Endothelial cell of umbilical vein (primary cell): ENCODE data around the gene TMEM145. TPM values are rescaled to one million over a fixed set of nuclear protein-coding genes. Genes with fewer than 3 reads are reported as not detected.

ENCODE experiments used
- BruUV-seq: library from RNA; stranded (reverse); fragments of 400-500 nt; replicated peaks from 2 replicates; lab custom pipeline; 2021; lab: Mats Ljungman, UMichigan
- CTCF ChIA-PET: fragments of 300-600, 350-600 bp; sonication (Branson Sonifier 250); formaldehyde crosslinking; loops from one replicate; lab custom pipeline; 2021; ENCODE audit warnings: antibody characterized with exemption, inconsistent platforms; lab: Charles Lee
- POLR2A ChIA-PET: fragments of 300-600, 350-600 bp; sonication (Branson Sonifier 250); formaldehyde crosslinking; loops from one replicate; lab custom pipeline; 2021; ENCODE audit warnings: antibody characterized with exemption, inconsistent platforms; lab: Charles Lee
- DNase-seq: peaks from one replicate; pipeline ENCODE4 v3.0.0-alpha.2; 2011; ENCODE audit warnings: low read depth, low spot score
- FAIRE-seq: peaks from 2 replicates; lab custom pipeline; 2011; peaks lifted over from hg19 to GRCh38; lab: Jason Lieb, UNC
- H2AFZ ChIP-seq: 2 replicates; pipeline ENCODE4 v1.6.0; 2012; ENCODE audit warnings: low read depth, low read length, control low read depth, inconsistent platforms
- H3K27ac ChIP-seq: 2 replicates; pipeline ENCODE4 v1.5.1; 2011; ENCODE audit warnings: low read depth, mild to moderate bottlenecking, control low read depth, low read length, moderate library complexity; ENCODE audit not compliant: insufficient read depth
- H3K27me3 ChIP-seq, 2 experiments: 2 replicates each; pipeline versions ENCODE4 v1.6.0 to v1.6.1; 2011; ENCODE audit warnings: low read length in 2 of 2, mixed read lengths in 1 of 2; ENCODE audit not compliant: control insufficient read depth in 2 of 2, insufficient read depth in 2 of 2
- H3K36me3 ChIP-seq, 2 experiments: 2 replicates in 1 of 2; 3 replicates in 1 of 2; pipeline ENCODE4 v1.5.1; 2011; ENCODE audit warnings: low read length in 2 of 2, mild to moderate bottlenecking in 1 of 2, moderate library complexity in 1 of 2; ENCODE audit not compliant: control insufficient read depth in 2 of 2, insufficient read depth in 2 of 2; ENCODE audit errors: extremely low read depth in 1 of 2
- H3K4me1 ChIP-seq: 3 replicates; pipeline ENCODE4 v1.5.1; 2011; ENCODE audit warnings: mild to moderate bottlenecking, low read length; ENCODE audit not compliant: control insufficient read depth, insufficient read depth; ENCODE audit errors: extremely low read depth
- H3K4me2 ChIP-seq: 2 replicates; pipeline ENCODE4 v1.6.1; 2011; ENCODE audit warnings: low read length, control low read depth, mixed read lengths; ENCODE audit not compliant: insufficient read depth
- H3K4me3 ChIP-seq, 3 experiments: fragments of 200-600 bp in 1 of 3; sonication (generic), shearing (Covaris generic) in 1 of 3; replicated peaks in 1 of 3; 2 replicates each; pipeline ENCODE4 v1.5.1; 2011 to 2016; ENCODE audit warnings: control low read depth in 3 of 3, low read length in 3 of 3, mild to moderate bottlenecking in 2 of 3, inconsistent platforms in 1 of 3, low read depth in 1 of 3, moderate library complexity in 1 of 3; ENCODE audit not compliant: insufficient read depth in 1 of 3
- H3K79me2 ChIP-seq: 2 replicates; pipeline ENCODE4 v1.6.0; 2012; ENCODE audit warnings: low read length, inconsistent platforms; ENCODE audit not compliant: control insufficient read depth, insufficient read depth
- H3K9ac ChIP-seq: replicated peaks from 2 replicates; pipeline ENCODE3; 2011; ENCODE audit warnings: low read length, control low read depth; ENCODE audit not compliant: insufficient read depth; ENCODE audit errors: extremely low read depth
- H3K9me1 ChIP-seq: replicated peaks from 3 replicates; pipeline ENCODE4 v1.6.0; 2011; ENCODE audit warnings: mild to moderate bottlenecking, low read length; ENCODE audit not compliant: control insufficient read depth, insufficient read depth; ENCODE audit errors: extremely low read depth
- H3K9me3 ChIP-seq: replicated peaks from 2 replicates; pipeline ENCODE4 v1.5.1; 2012; ENCODE audit warnings: low read length, inconsistent platforms; ENCODE audit not compliant: control insufficient read depth, insufficient read depth
- H4K20me1 ChIP-seq: replicated peaks from 2 replicates; pipeline ENCODE3; 2011; ENCODE audit warnings: mild to moderate bottlenecking, low read length; ENCODE audit not compliant: control insufficient read depth, insufficient read depth; ENCODE audit errors: extremely low read depth
- FOS ChIP-seq: IDR thresholded peaks from 2 replicates; pipeline ENCODE4 v1.6.1; 2011; ENCODE audit warnings: mild to moderate bottlenecking, low read length, moderate library complexity, borderline replicate concordance; ENCODE audit not compliant: insufficient read depth
- JUN ChIP-seq: IDR thresholded peaks from 2 replicates; pipeline ENCODE4 v1.6.1; 2011; ENCODE audit warnings: borderline replicate concordance, low read depth; ENCODE audit not compliant: insufficient read length, insufficient read depth
- MYC ChIP-seq: IDR thresholded peaks from one replicate; pipeline ENCODE4 v1.6.1; 2011; ENCODE audit warnings: mild to moderate bottlenecking, low read depth, low read length
- POLR2A ChIP-seq: IDR thresholded peaks from 2 replicates; pipeline ENCODE4 v1.6.1; 2012; ENCODE audit warnings: low read depth, mild to moderate bottlenecking, control low read depth, low read length
- dilution Hi-C: fragments of 300-500 bp; cut with MboI; formaldehyde crosslinking; loops from one replicate; pipeline ENCODE4 v1.15.0; 2019; ENCODE audit warnings: low sequenced_read_pairs; ENCODE audit not compliant: extremely low pct_ligation_motif_present
- intact Hi-C: fragments of 100-400 bp; cut with micrococcal nuclease; formaldehyde crosslinking; loops from one replicate; pipeline ENCODE4 v1.10.0; 2022
- polyA plus RNA-seq, 4 experiments: library from polyadenylated mRNA; depleted of rRNA in 3 of 4; stranded (reverse) in 3 of 4; unstranded in 1 of 4; fragments of >200 nt; gene quantifications; 2 replicates each; pipeline versions ENCODE4 v1.2.1 to v1.2.3, GENCODE V29; 2011 to 2012; ENCODE audit warnings: missing spikeins in 1 of 4
- total RNA-seq: library from RNA; stranded (reverse); gene quantifications from 2 replicates; pipeline ENCODE4 v1.2.3, GENCODE V29; 2021
- TF ChIP-seq, protein P1 (sequence below), 2 donors: IDR thresholded peaks; 1 replicate in 1 of 2; 2 replicates in 1 of 2; pipeline ENCODE4 v1.5.1; 2011; ENCODE audit warnings: low read length in 2 of 2, mild to moderate bottlenecking in 2 of 2, moderate library complexity in 2 of 2, control low read depth in 1 of 2, inconsistent platforms in 1 of 2, low read depth in 1 of 2; ENCODE audit not compliant: insufficient read depth in 1 of 2; ENCODE audit errors: extremely low read depth in 1 of 2
- TF ChIP-seq, protein P2 (sequence below): IDR thresholded peaks from 2 replicates; pipeline ENCODE4 v1.6.1; 2011; ENCODE audit not compliant: insufficient read depth, insufficient read length

Gene TMEM145
- total and polyA plus RNA-seq, 2 donors (not counting 3 experiments of a cell fraction or from before 2014, with no cell fraction given), result not detected

DNA sequence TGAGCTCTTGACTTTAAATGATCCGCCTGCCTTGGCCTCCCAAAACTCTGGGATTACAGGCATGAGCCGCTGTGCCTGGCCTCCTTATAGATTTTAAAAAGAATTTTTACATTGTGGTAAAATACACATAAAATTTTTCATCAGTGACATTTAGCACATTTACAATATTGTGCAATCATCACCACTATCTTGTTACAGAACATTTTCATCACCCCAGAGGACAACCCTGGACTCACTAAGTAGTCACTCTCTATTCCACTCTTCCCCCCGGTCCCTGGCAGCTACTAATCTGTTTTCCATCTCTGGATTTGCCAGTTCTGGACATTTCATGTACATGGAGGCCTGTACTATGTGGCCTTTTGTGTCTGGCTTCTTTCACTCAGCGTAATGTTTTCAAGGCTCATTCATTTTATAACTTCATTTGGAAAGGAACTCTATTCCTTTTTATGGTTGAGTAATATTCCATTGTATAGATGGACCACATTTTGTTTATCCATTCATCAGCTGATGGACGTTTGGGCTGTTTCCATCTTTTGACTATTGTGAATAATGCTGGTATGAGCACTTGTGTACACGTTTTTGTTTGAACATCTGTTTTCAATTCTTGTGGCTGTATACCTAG lies 32.2 kb downstream of the TMEM145 start:
- DNase-seq (no peak), FAIRE-seq (no peak)
- no peaks in the 10 kb centered on the region for H3K9me1 ChIP-seq
- intact Hi-C loops (no loop called here), dilution Hi-C loops (no loop called here)
- POLR2A ChIA-PET, result no interaction called here
- no peaks in the 10 kb centered on the region for H3K79me2 ChIP-seq
- H3K4me1 ChIP-seq, result no peaks in the 10 kb centered on the region
- H3K4me2 ChIP-seq, result no peak overlapping the region
- H3K4me3 ChIP-seq, result no peak overlapping the region
- no peaks in the 10 kb centered on the region for H3K27me3 ChIP-seq
- H3K9ac ChIP-seq, result no peak overlapping the region
- no peaks in the 10 kb centered on the region for H4K20me1 ChIP-seq
- no peak overlapping the region for H2AFZ ChIP-seq
- no peak for TF ChIP-seq MYC
- TF ChIP-seq, protein P1, sequence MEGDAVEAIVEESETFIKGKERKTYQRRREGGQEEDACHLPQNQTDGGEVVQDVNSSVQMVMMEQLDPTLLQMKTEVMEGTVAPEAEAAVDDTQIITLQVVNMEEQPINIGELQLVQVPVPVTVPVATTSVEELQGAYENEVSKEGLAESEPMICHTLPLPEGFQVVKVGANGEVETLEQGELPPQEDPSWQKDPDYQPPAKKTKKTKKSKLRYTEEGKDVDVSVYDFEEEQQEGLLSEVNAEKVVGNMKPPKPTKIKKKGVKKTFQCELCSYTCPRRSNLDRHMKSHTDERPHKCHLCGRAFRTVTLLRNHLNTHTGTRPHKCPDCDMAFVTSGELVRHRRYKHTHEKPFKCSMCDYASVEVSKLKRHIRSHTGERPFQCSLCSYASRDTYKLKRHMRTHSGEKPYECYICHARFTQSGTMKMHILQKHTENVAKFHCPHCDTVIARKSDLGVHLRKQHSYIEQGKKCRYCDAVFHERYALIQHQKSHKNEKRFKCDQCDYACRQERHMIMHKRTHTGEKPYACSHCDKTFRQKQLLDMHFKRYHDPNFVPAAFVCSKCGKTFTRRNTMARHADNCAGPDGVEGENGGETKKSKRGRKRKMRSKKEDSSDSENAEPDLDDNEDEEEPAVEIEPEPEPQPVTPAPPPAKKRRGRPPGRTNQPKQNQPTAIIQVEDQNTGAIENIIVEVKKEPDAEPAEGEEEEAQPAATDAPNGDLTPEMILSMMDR (IDR thresholded peaks at IDR 0.05; ENCODE audit: extremely low read depth in 1 of 2, insufficient read depth in 1 of 2, low read depth in 1 of 2, low read length in 2 of 2), result no peak
- no peak for TF ChIP-seq POLR2A
- TF ChIP-seq, protein P2, sequence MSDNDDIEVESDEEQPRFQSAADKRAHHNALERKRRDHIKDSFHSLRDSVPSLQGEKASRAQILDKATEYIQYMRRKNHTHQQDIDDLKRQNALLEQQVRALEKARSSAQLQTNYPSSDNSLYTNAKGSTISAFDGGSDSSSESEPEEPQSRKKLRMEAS, result no peak
- TF ChIP-seq JUN, result no peak
- no peak for TF ChIP-seq FOS
- BruUV-seq, result no TSS peak
- peaks cover 0 to 8% of the 10 kb centered on the region in 2 experiments for H3K36me3 ChIP-seq
- H3K9me3 ChIP-seq, result no peaks in the 10 kb centered on the region
- H3K27ac ChIP-seq, result no peak overlapping the region
- CTCF ChIA-PET, result no interaction called here
